AG04449 (cell line): ENCODE results near the gene FFAR3.

Experiments used
- CTCF ChIA-PET: fragments of 350-600 bp; formaldehyde crosslinking; extraction: SDS; loops from one replicate; lab custom pipeline; 2021; ENCODE audit warnings: antibody characterized with exemption; lab: Yijun Ruan, JAX
- POLR2A ChIA-PET: fragments of 400-600, 350-600 bp; formaldehyde crosslinking; extraction: SDS; loops from one replicate; lab custom pipeline; 2020; ENCODE audit warnings: antibody characterized with exemption, inconsistent platforms; lab: Yijun Ruan, JAX
- DNase-seq: peaks from one replicate; pipeline ENCODE4 v3.0.0-alpha.2; 2010; ENCODE audit warnings: low read depth, low spot score
- H3K4me3 ChIP-seq: 2 replicates; pipeline ENCODE4 v1.5.1; 2011; ENCODE audit warnings: low read depth, mild to moderate bottlenecking, control low read depth, low read length
- CTCF ChIP-seq: IDR thresholded peaks from one replicate; pipeline ENCODE4 v1.5.1; 2011; ENCODE audit warnings: mild to moderate bottlenecking, moderate library complexity, low read length, control low read depth, inconsistent platforms; ENCODE audit not compliant: insufficient read depth; ENCODE audit errors: missing control alignments

The FFAR3 gene

GRCh38 chr19:35381318-35381717 lies 23.1 kb downstream of the FFAR3 start:
- no peak overlapping the region for H3K4me3 ChIP-seq
- DNase-seq: no peak
- ChIA-PET CTCF (no interaction called here), POLR2A (no interaction called here)
- TF ChIP-seq CTCF: no peak

GRCh38 chr19:35381926-35382325 lies 23.7 kb downstream of the FFAR3 start:
- H3K4me3 ChIP-seq: no peak overlapping the region
- TF ChIP-seq CTCF: no peak
- POLR2A ChIA-PET: no interaction called here
- CTCF ChIA-PET: no interaction called here
- no peak for DNase-seq

- H3K4me3 ChIP-seq: no peak overlapping the region
- TF ChIP-seq CTCF: no peak
- CTCF ChIA-PET: no interaction called here
- DNase-seq: no peak
- POLR2A ChIA-PET: no interaction called here
These were observed 25.3 kb downstream of the FFAR3 start for GRCh38 chr19:35383536-35383935.

- ChIA-PET POLR2A (no interaction called here), CTCF (no interaction called here)
- H3K4me3 ChIP-seq: no peak overlapping the region
- TF ChIP-seq CTCF: no peak
- DNase-seq: no peak
These were observed 30.2 kb downstream of the FFAR3 start for GRCh38 chr19:35388277-35389054.

GRCh38 chr19:35389192-35389861 lies 31.1 kb downstream of the FFAR3 start:
- ChIA-PET CTCF (no interaction called here), POLR2A (no interaction called here)
- TF ChIP-seq CTCF: no peak
- no peak overlapping the region for H3K4me3 ChIP-seq
- no peak for DNase-seq
